OCI-LY3 (cell line): ENCODE measurements around the gene CCDC198.

ENCODE experiments used
- EZH2phosphoT487 ChIP-seq: fragments of 200-600 bp; shearing (Covaris generic); IDR thresholded peaks from 2 replicates; pipeline ENCODE4 v1.6.1; 2018; ENCODE audit warnings: antibody characterized with exemption, mixed run types, low read depth
- TF ChIP-seq, protein P1 (sequence below): fragments of 200-600, 300-600 bp; sonication (generic); IDR thresholded peaks from 2 replicates; pipeline ENCODE4 v1.5.1; 2014; ENCODE audit warnings: antibody characterized with exemption, low read length, low read depth

DNA sequence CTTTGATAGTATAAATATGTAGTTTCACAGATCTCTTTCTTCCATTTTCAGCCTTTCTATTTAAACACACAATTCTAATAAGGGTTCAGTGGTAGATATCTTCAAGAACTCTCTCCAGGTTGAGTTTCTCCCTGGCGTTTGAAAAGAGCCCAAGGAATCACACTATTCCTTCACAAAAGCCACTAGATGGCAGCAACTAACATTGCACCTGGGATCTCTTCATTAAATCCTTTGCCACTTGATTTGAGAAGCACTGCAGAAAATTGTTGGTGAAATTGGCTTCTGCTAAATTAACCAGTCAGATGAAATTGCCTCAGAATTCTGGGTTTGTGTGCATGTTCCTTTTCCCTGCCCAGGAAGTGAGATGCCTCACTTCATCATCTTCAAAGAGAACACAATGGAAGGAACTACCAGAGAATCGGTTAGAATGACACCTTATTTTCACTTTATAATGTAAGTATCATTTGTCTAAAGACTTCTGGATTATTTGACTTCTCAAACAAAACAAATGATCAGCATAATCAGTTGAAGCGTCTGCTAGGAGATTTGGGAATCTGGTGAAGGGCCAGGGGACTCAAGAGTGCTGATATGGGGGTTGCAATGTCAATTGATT is 6.8 kb downstream of the CCDC198 start:
- TF ChIP-seq, protein P1, sequence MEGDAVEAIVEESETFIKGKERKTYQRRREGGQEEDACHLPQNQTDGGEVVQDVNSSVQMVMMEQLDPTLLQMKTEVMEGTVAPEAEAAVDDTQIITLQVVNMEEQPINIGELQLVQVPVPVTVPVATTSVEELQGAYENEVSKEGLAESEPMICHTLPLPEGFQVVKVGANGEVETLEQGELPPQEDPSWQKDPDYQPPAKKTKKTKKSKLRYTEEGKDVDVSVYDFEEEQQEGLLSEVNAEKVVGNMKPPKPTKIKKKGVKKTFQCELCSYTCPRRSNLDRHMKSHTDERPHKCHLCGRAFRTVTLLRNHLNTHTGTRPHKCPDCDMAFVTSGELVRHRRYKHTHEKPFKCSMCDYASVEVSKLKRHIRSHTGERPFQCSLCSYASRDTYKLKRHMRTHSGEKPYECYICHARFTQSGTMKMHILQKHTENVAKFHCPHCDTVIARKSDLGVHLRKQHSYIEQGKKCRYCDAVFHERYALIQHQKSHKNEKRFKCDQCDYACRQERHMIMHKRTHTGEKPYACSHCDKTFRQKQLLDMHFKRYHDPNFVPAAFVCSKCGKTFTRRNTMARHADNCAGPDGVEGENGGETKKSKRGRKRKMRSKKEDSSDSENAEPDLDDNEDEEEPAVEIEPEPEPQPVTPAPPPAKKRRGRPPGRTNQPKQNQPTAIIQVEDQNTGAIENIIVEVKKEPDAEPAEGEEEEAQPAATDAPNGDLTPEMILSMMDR = peak; percentile 78
- no peak for TF ChIP-seq EZH2phosphoT487
